ENCODE measurements around the gene A4GALT.

A4GALT gene

GRCh38 chr22:42693763-42694683, 26.6 kb downstream of the A4GALT start:
- Histone ChIP-seq H3K9me3 (replicated peaks in 1 of 11) (no peaks in the 10 kb centered on the region), H3K4me1 (peaks cover 19 to 85% (median 77%) of the 10 kb centered on the region in 10 experiments), H3K36me3 (no peaks in the 10 kb centered on the region), H3K27ac (no peak overlapping the region), H4K20me1 (no peaks in the 10 kb centered on the region; a peak in 1 of 22 replicates), H3K9ac (no peak overlapping the region), H3K4me3 (no peak overlapping the region), H3K4me2 (peak overlapping the region in 7 of 11 experiments; percentile 25 to 72 (median 61); a peak in 14 of 22 replicates), H3K27me3 (peaks cover 0 to 6% (median 0%) of the 10 kb centered on the region in 11 experiments; a peak in 2 of 22 replicates)
- no peak for TF ChIP-seq Cebpa-rat (IDR thresholded peaks at IDR 0.05)

- no peak for TF ChIP-seq Cebpa-rat (IDR thresholded peaks at IDR 0.05)
- Histone ChIP-seq H3K36me3 (no peaks in the 10 kb centered on the region), H3K4me2 (peak overlapping the region; percentile 54 to 97 (median 84); a peak in 21 of 22 replicates), H3K4me1 (peaks cover 27 to 93% (median 85%) of the 10 kb centered on the region in 10 experiments), H3K9ac (peak overlapping the region in 5 of 11 experiments; percentile 43 to 71 (median 60); a peak in 8 of 22 replicates), H3K27me3 (peaks cover 0 to 6% (median 0%) of the 10 kb centered on the region in 11 experiments; a peak in 2 of 22 replicates), H3K9me3 (replicated peaks in 1 of 11) (no peaks in the 10 kb centered on the region), H3K27ac (peak overlapping the region in 8 of 11 experiments; percentile 62 to 79 (median 66); a peak in 14 of 22 replicates), H3K4me3 (no peak overlapping the region), H4K20me1 (no peaks in the 10 kb centered on the region; a peak in 1 of 22 replicates)
Measured at GRCh38 chr22:42693055-42693762, 27.5 kb downstream of the A4GALT start.

- peak overlapping the region in 9 of 11 experiments; percentile 33 to 71 (median 59); a peak in 17 of 22 replicates for H3K9ac ChIP-seq
- no peak for TF ChIP-seq Cebpa-rat (IDR thresholded peaks at IDR 0.05)
- peak overlapping the region in 9 of 11 experiments; percentile 28 to 79 (median 63); a peak in 18 of 22 replicates for H3K27ac ChIP-seq
Measured at GRCh38 chr22:42692239-42693054, 28.2 kb downstream of the A4GALT start.

DNA sequence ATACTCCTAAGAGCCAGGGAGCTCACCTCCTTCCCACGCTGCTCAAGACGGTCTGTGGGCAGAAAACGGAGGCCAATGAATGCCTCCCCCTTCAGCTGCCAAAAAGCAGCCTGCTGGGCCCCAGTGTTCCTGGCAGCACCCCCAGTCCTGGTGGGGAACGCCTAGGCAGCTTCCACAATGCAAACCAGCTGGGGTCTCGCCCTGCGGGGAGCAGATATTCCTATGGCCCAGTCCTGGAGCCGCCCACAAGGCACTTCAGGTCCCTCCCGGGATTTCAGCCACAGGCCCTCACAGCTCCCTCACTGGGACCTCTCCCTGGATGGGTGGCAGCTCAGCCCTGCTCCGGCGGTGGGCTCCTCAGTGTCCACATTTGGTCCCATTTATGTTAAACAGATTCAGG, 29.2 kb downstream of the A4GALT start:
- peak overlapping the region in 4 of 11 experiments; percentile 62 to 79 (median 66); a peak in 5 of 22 replicates for H3K27ac ChIP-seq
- no peaks in the 10 kb centered on the region for H3K9me3 ChIP-seq (replicated peaks in 1 of 11)
- no peak for TF ChIP-seq Cebpa-rat (IDR thresholded peaks at IDR 0.05)
- H3K27me3 ChIP-seq: peaks cover 0 to 6% (median 0%) of the 10 kb centered on the region in 11 experiments; a peak in 2 of 22 replicates
- H3K4me1 ChIP-seq: peaks cover 38 to 98% (median 94%) of the 10 kb centered on the region in 10 experiments
- H3K4me2 ChIP-seq: peak overlapping the region in 10 of 11 experiments; percentile 54 to 97 (median 84); a peak in 19 of 22 replicates
- no peaks in the 10 kb centered on the region; a peak in 1 of 22 replicates for H4K20me1 ChIP-seq
- peak overlapping the region in 4 of 11 experiments; percentile 56 to 71 (median 62); a peak in 6 of 22 replicates for H3K9ac ChIP-seq
- no peaks in the 10 kb centered on the region for H3K36me3 ChIP-seq
- no peak overlapping the region for H3K4me3 ChIP-seq

More at GRCh38 chr22:42692239-42693054, 28.2 kb downstream of the A4GALT start:
- peaks cover 0 to 6% (median 0%) of the 10 kb centered on the region in 11 experiments; a peak in 2 of 22 replicates for H3K27me3 ChIP-seq
- no peaks in the 10 kb centered on the region; a peak in 1 of 22 replicates for H4K20me1 ChIP-seq
- peaks cover 34 to 98% (median 91%) of the 10 kb centered on the region in 10 experiments for H3K4me1 ChIP-seq
- no peaks in the 10 kb centered on the region for H3K9me3 ChIP-seq (replicated peaks in 1 of 11)
- H3K4me3 ChIP-seq: peak overlapping the region in 3 of 10 experiments; percentile 25 to 43 (median 29); a peak in 2 of 20 replicates
- peak overlapping the region; percentile 54 to 97 (median 84) for H3K4me2 ChIP-seq
- H3K36me3 ChIP-seq: no peaks in the 10 kb centered on the region

GRCh38 chr22:42688241-42689211, 32.1 kb downstream of the A4GALT start:
- H3K9me3 ChIP-seq (replicated peaks in 1 of 11): no peaks in the 10 kb centered on the region
- H4K20me1 ChIP-seq: no peaks in the 10 kb centered on the region
- H3K9ac ChIP-seq: peak overlapping the region in 9 of 11 experiments; percentile 4 to 60 (median 39); a peak in 13 of 22 replicates
- no peaks in the 10 kb centered on the region for H3K36me3 ChIP-seq
- peaks cover 45 to 89% (median 76%) of the 10 kb centered on the region in 10 experiments for H3K4me1 ChIP-seq
- peak overlapping the region in 9 of 11 experiments; percentile 1 to 62 (median 42); a peak in 13 of 22 replicates for H3K27ac ChIP-seq
- peaks cover 0 to 6% (median 0%) of the 10 kb centered on the region in 11 experiments; a peak in 2 of 22 replicates for H3K27me3 ChIP-seq
- 0 out of 22 replicates have a peak, but pooled peaks of 2 of the 11 experiments have one; percentile 17 to 36 for TF ChIP-seq Cebpa-rat (IDR thresholded peaks at IDR 0.05)
- peak overlapping the region; percentile 35 to 92 (median 84) for H3K4me2 ChIP-seq
- H3K4me3 ChIP-seq: peak overlapping the region in 2 of 10 experiments; percentile 17 to 29; a peak in 2 of 20 replicates

DNA sequence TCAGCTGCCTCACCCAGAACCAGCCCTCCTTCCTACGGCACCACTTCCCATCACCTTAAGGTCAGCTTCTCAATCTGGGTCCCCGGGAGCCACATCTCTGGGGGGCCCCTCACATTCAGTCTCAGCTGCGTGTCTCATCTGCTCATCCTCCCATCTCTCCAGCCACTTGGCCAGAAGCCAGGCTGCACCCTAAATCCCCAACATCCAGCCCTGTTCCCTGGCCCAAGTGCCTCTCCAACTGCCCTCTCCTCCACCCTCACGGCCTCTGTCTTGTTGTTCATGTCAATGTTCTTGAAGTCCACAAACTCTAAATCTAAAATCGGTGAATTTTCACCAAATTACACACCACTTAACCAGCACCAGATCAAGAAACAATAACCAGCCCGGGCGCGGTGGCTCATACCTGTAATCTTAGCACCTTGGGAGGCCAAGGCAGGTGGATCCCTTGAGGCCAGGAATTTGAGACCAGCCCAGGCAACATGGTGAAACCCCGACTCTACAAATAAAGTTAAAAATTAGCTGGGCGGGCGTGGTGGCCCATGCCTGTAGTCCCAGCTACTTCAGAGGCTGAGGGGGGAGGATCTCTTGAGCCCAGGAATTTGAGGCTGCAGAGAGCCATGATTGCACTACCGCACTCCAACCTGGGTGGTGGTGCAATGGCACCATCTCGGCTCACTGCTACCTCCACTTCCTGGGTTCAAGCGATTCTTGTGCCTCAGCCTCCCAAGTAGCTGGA, 33.7 kb downstream of the A4GALT start:
- no peak overlapping the region for H3K4me3 ChIP-seq
- peak overlapping the region; percentile 70 to 92 (median 83) for H3K4me2 ChIP-seq
- peak overlapping the region in 7 of 11 experiments; percentile 1 to 57 (median 32); a peak in 7 of 22 replicates for H3K27ac ChIP-seq
- H4K20me1 ChIP-seq: no peaks in the 10 kb centered on the region
- peak overlapping the region in 7 of 11 experiments; percentile 9 to 54 (median 34); a peak in 9 of 22 replicates for H3K9ac ChIP-seq
- no peaks in the 10 kb centered on the region for H3K9me3 ChIP-seq (replicated peaks in 1 of 11)
- H3K27me3 ChIP-seq: peaks cover 0 to 6% (median 0%) of the 10 kb centered on the region in 11 experiments; a peak in 2 of 22 replicates
- TF ChIP-seq Cebpa-rat (IDR thresholded peaks at IDR 0.05): no peak
- no peaks in the 10 kb centered on the region for H3K36me3 ChIP-seq
- H3K4me1 ChIP-seq: peaks cover 30 to 73% (median 60%) of the 10 kb centered on the region in 10 experiments
